Stimulated activated CD4-positive, alpha-beta T cell treated with anti-CD3 and anti-CD28 coated beads, Interleukin-1b, Interleukin-23, amount 100 ng/mL, for 4 hours (primary cell): Measurements from ENCODE around the gene RABL2B.
"Not testable (repeated sequence)": the region's sequence is repeated elsewhere in the genome, so short reads cannot be mapped to it uniquely, and the experiment has no call there.

Experiments
- DNase-seq, 2 donors: peaks; one replicate each; pipeline ENCODE4 v3.0.0-alpha.2; 2020; ENCODE audit warnings: low read depth in 2 of 2

Gene RABL2B

GRCh38 chr22:50783033-50783879 is at the start of gene RABL2B:
RABL2B (minus strand) TSS chr22:50783636; CDS start chr22:50782294, 1,342 bp downstream.
- peak; percentile 83 to 84 for DNase-seq

DNA sequence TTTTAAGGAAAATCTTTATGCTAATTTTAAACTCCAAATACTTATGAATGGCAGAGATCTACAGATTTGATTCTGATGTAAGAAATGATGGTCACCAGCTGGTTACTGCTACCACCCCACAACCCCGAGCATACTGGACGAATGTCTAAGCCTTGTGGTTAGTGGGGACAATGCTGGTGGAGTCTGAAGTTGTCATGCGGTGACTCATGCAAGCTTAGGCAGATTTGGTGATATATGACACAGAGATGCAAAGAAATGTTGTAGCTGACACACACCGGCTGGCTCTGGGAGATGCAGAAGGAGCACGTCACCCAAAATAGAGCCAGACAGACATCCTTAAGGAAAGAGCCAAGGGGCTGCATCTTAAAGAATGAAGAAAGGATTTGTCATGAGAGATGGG is 3.5 kb upstream of the RABL2B start:
- DNase-seq: not testable (repeated sequence)

DNA sequence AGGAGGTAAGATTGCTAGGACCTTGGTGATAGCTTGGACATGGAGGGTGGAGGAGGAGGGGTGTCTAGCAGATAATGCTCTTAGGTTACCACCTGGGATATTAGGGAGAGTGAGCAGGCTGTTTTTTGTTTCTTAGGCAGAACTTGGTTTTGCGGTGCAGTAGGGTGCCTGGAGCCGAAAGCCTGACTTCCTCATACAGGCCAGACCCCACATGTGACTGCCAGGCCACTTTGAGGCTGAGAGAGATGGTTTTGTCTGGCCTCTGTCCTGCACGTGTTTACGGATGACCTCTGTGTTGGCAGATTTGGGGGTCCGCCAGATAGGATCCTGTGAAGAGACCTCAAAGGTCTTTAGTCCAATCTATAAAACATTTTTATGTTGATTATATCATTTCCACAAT is 1.9 kb upstream of the RABL2B start:
- DNase-seq: not testable (repeated sequence)

DNA sequence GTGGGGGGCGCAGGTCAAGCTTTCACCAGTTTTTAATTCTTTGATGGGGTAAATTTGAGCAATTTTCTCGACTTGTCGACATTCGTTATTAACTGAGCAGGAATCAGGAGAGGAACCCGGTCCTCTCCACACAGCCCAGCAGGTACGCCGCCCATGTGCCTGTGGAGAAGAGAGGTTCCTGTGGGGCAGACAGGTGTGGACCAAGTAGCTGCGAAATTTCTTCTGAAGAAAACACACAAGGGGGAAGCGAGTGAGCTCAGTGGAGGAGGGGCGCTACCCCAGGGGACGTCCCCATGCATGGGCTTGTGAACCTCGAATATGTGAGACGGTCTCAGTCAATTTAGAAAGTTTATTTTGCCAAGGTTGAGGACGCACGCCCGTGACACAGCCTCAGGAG is 442 bp upstream of the RABL2B start:
- not testable (repeated sequence) for DNase-seq

- not testable (repeated sequence) for DNase-seq
Measured at GRCh38 chr22:50782253-50782652, 1.2 kb downstream of the RABL2B start.

GRCh38 chr22:50780244-50780643 is 3.2 kb downstream of the RABL2B start:
- not testable (repeated sequence) for DNase-seq

- not testable (repeated sequence) for DNase-seq
Measured at GRCh38 chr22:50777631-50778030, 5.8 kb downstream of the RABL2B start.

DNA sequence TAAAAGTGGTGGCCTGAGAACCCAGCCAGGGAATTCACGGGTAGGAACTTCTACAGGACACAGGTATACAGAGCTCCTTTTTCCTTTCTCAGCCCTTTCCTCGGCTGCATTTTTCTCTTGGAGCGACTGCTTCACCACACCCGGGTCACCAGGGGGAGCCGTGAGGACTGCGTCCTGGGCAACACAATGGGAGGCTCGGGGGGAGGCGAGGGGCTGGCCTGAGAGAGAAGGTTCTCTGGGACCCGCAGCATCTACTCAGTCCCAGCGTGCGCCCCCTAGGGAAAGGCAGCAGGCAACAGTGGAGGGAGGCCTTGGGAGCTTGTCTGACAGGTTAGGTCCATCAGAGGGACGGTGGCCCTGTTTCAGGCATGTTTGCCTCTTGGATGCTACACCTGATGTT is 8.3 kb downstream of the RABL2B start:
- peak in 1 of 2 donors; percentile 9 for DNase-seq

GRCh38 chr22:50764288-50764687 is 19.1 kb downstream of the RABL2B start:
- DNase-seq: not testable (repeated sequence)

GRCh38 chr22:50761829-50762228 is 21.6 kb downstream of the RABL2B start:
- not testable (repeated sequence) for DNase-seq

DNA sequence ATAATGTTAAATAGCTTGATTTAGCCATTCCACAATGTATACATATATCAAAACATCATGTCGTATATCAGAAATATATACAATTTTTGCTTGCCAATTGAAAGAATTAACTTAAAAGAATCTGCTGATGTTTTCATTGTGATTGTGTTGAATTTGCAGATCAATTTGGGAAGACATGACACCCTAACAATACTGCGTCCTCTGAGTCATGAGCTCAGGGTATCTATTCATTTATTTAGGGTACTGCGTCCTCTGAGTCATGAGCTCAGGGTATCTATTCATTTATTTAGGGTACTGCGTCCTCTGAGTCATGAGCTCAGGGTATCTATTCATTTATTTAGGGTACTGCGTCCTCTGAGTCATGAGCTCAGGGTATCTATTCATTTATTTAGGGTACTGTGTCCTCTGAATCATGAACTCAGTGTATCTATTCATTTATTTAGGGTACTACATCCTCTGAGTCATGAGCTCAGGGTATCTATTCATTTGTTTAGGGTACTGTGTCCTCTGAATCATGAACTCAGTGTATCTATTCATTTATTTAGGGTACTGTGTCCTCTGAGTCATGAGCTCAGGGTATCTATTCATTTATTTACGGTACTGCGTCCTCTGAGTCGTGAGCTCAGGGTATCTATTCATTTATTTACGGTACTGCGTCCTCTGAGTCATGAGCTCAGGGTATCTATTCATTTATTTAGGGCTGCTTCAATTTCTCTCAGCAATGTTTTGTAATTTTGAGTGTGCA is 23.7 kb downstream of the RABL2B start:
- not testable (repeated sequence) for DNase-seq

GRCh38 chr22:50756949-50757491 is 26.4 kb downstream of the RABL2B start:
- DNase-seq: peak; percentile 33 to 36

DNA sequence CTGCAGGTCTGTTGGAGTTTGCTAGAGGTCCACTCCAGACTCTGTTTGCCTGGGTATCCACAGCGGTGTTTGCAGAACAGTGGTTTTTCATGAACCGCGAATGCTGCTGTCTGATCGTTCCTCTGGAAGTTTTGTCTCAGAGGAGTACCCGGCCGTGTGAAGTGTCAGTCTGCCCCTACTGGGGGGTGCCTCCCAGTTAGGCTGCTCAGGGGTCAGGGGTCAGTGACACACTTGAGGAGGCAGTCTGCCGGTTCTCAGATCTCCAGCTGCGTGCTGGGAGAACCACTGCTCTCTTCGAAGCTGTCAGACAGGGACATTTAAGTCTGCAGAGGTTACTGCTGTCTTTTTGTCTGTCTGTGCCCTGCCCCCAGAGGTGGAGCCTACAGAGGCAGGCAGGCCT is 27.0 kb downstream of the RABL2B start:
- not testable (repeated sequence) for DNase-seq

GRCh38 chr22:50755251-50755650 is 28.2 kb downstream of the RABL2B start:
- DNase-seq: not testable (repeated sequence)

DNA sequence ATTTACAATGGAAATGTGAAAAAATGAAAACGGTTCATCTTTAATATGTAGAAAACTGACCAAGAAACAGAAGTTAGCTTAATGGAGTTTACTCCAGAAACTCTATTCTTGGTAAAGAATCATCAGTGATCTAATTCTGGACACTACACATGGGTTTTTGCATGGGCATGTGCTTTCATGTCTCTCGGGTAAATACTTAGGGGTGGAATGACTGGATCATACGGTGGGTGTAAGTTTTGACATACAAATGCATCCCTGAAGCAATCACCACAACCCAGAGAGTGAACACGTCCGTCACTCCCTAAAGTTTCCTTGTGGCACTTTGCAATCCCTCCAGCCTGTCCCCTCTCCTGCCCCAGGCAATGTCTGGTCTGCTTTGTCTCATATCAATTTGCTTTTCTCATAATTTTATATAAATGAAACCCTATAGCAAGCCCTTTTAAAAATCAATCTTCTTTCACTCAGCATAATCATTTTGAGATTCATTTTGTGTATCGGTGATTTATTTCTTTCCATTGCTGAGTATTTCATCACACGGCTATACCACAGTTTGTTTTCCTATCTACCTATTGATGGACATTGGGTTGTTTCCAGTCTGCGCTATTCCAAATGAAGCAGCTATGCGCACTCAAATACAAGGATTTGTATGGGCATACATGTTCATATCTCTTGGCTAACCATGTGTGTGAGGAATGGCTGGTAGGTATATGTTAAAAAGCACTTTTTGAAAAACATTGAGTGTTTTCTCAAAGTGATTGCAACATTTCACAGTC is 33.9 kb downstream of the RABL2B start:
- not testable (repeated sequence) for DNase-seq

GRCh38 chr22:50748630-50749029 is 34.8 kb downstream of the RABL2B start:
- not testable (repeated sequence) for DNase-seq

DNA sequence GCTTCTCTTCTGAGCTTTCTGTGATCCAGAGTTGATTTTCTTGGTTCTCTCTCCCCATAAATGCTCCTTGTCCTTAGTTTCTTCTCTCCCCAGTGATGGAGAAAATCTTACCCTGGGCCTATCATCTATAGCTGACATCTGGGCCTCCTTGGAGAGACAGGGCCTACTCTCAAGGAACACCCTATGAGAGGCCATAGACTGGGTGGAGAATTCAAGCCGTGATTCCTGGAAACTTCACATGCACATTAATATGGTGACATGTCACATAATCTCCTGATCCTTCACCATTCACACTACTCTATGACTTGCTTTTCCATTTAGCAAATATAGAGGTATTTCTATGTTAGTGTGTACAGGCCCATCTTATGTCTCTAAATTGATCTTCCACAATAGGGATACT is 35.9 kb downstream of the RABL2B start:
- not testable (repeated sequence) for DNase-seq

DNA sequence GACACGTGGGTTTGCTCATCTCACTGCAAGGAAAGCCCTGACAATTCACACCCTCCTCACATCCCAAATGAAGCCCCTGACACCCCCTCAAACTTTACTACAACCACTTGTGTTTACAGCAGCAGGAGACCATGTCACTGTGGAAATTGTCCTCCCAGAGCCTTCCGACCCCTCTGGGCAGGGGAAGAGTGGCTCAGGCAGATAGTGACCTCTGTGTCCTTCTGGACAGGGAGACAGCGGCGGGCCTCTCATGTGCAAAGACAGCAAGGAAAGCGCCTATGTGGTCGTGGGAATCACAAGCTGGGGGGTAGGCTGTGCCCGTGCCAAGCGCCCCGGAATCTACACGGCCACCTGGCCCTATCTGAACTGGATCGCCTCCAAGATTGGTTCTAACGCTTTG is 39.0 kb downstream of the RABL2B start:
- not testable (repeated sequence) for DNase-seq

DNA sequence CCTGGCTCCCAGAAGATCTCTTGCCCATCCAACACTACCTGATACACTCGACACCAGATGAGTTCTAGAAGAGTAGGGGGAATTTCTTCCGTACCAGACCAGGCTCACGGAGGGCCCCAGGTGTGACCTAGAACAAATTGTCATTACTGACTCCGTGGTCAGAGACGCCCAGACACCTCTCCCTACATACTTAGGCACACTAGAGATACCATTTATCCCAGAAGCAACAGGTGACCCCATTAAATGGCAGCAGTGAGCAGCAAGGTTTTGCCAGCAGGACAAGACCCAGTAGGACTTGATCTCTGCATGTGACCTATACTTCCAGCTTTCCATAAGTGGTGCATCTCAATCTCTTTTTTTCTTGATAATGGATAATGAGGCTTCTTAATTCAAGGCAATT is 42.7 kb downstream of the RABL2B start:
- DNase-seq: not testable (repeated sequence)

DNA sequence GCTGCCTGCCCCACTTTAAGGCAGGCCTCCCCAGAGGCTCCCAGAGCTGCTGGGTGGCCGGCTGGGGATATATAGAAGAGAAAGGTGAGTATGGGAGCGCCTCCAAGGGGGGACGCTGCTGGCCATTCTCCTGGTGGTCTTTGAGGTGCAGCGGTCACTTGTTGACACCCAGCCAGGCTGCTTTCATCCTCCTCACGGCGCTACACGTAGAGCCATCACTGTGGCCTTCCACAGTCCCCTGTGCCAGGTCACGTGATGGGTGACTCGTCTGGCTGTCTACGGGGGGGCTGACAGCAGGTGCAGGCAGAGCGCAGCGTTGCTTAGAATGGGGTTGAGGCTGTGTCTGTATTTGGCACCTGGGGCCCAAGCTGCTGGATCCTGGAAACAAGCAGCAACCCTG is 43.5 kb downstream of the RABL2B start:
- no peak for DNase-seq

DNA sequence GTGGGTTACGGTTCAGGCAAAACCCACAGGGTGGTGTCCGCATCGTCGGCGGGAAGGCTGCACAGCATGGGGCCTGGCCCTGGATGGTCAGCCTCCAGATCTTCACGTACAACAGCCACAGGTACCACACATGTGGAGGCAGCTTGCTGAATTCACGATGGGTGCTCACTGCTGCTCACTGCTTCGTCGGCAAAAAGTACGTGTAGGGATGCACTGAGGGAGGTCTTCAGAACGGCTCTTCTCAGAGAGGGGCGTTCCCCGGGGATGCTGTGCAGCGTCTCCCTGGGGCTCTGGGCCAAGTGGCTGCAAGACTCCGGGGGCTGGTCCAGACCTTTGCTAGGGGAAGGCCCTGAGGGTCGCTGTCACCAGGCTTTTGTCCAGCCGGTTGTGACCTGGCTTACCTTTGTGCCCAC is 44.2 kb downstream of the RABL2B start:
- no peak for DNase-seq
